ENCODE results near the gene MRPS23.
A peak's percentile ranks its signal among the peaks of the same experiment; 100 is the strongest.

MRPS23 gene

GRCh38 chr17:57849874-57850754 lies at the start of gene MRPS23:
TSS of gene MRPS23 (minus strand) at chr17:57850044. CDS start at chr17:57850010, 34 bp downstream.
- peak; percentile 93 for DNase-seq

- no peak for DNase-seq
These were observed 49.5 kb upstream of the MRPS23 start for GRCh38 chr17:57899391-57899790.

GRCh38 chr17:57898487-57899311 lies 48.9 kb upstream of the MRPS23 start:
- no peak for DNase-seq

GRCh38 chr17:57895382-57896060 lies 45.7 kb upstream of the MRPS23 start:
- no peak for DNase-seq

- no peak for DNase-seq
These were observed 45.0 kb upstream of the MRPS23 start for GRCh38 chr17:57894848-57895247.

GRCh38 chr17:57892820-57893595 lies 43.2 kb upstream of the MRPS23 start:
- DNase-seq: no peak

- peak; percentile 86 for DNase-seq
These were observed 42.4 kb upstream of the MRPS23 start for GRCh38 chr17:57892146-57892819.

GRCh38 chr17:57890857-57891232 lies 41.0 kb upstream of the MRPS23 start:
- DNase-seq: no peak

- DNase-seq: no peak
These were observed 40.3 kb upstream of the MRPS23 start for GRCh38 chr17:57889892-57890856.

GRCh38 chr17:57889252-57889651 lies 39.4 kb upstream of the MRPS23 start:
- no peak for DNase-seq

GRCh38 chr17:57888311-57889216 lies 38.7 kb upstream of the MRPS23 start:
- no peak for DNase-seq

GRCh38 chr17:57887161-57887560 lies 37.3 kb upstream of the MRPS23 start:
- no peak for DNase-seq

GRCh38 chr17:57886020-57886419 lies 36.2 kb upstream of the MRPS23 start:
- DNase-seq: no peak

GRCh38 chr17:57885148-57885915 lies 35.5 kb upstream of the MRPS23 start:
- no peak for DNase-seq

- DNase-seq: no peak
These were observed 32.0 kb upstream of the MRPS23 start for GRCh38 chr17:57881783-57882351.

- DNase-seq: no peak
These were observed 31.3 kb upstream of the MRPS23 start for GRCh38 chr17:57881143-57881542.

GRCh38 chr17:57880086-57880456 lies 30.2 kb upstream of the MRPS23 start:
- no peak for DNase-seq

GRCh38 chr17:57879437-57880085 lies 29.7 kb upstream of the MRPS23 start:
- no peak for DNase-seq
